ENCODE results near the gene TM9SF4. TPM values are rescaled to one million over a fixed set of nuclear protein-coding genes. Genes with fewer than 3 reads are reported as not detected.

The TM9SF4 gene
- total and polyA plus RNA-seq, 2 of the 8 experiments (the other 6 are each of a cell fraction or from before 2014, with no cell fraction given), result 38.4 to 68.7 TPM

GRCh38 chr20:32155017-32155981 is 45.8 kb downstream of the TM9SF4 start (continued):
- 0 out of 2 replicates have a peak, but pooled peaks have one; percentile 34 for TF ChIP-seq TEAD4 (IDR thresholded peaks at IDR 0.05; ENCODE audit: low read depth, low read length)
- TF ChIP-seq CHD2 (IDR thresholded peaks at IDR 0.05; ENCODE audit: low read length), result no peak

Data from H1 (cell line).